ENCODE results near the gene SMYD3.

The SMYD3 gene

GRCh38 chr1:246108278-246108925 lies 398.7 kb downstream of the SMYD3 start:
- H3K9me3 ChIP-seq (ENCODE audit: insufficient read depth, low read depth, low read length) = no peaks in the 10 kb centered on the region
- H2AFZ ChIP-seq (ENCODE audit: low read length) = no peak overlapping the region
- H3K79me2 ChIP-seq (ENCODE audit: insufficient read depth, low read length) = no peaks in the 10 kb centered on the region
- H3K27me3 ChIP-seq (ENCODE audit: insufficient read depth, low read length, poor library complexity, severe bottlenecking) = no peaks in the 10 kb centered on the region
- peak overlapping the region; percentile 8 for H3K9ac ChIP-seq (ENCODE audit: low read depth, low read length, poor library complexity, severe bottlenecking)
- H3K9me2 ChIP-seq (replicated peaks; ENCODE audit: low read depth, low read length) = no peaks in the 10 kb centered on the region
- H3K4me2 ChIP-seq (ENCODE audit: low read depth, low read length, poor library complexity, severe bottlenecking) = no peak overlapping the region
- TF ChIP-seq CTCF (conservative IDR thresholded peaks at IDR 0.05; ENCODE audit: low read length) = no peak
- TF ChIP-seq EZH2phosphoT487 (IDR thresholded peaks at IDR 0.05; ENCODE audit: borderline replicate concordance) = no peak
- no peaks in the 10 kb centered on the region for H3K36me3 ChIP-seq (ENCODE audit: insufficient read depth, low read length)
- peaks cover 69% of the 10 kb centered on the region for H3K4me1 ChIP-seq (ENCODE audit: insufficient read depth, low read length, poor library complexity, severe bottlenecking)
- no peak overlapping the region for H3K4me3 ChIP-seq (ENCODE audit: low read length, poor library complexity, severe bottlenecking)
- H4K20me1 ChIP-seq (ENCODE audit: insufficient read depth, low read length, poor library complexity, severe bottlenecking) = no peaks in the 10 kb centered on the region
- H3F3A ChIP-seq (ENCODE audit: low read depth) = no peaks in the 10 kb centered on the region

DNA sequence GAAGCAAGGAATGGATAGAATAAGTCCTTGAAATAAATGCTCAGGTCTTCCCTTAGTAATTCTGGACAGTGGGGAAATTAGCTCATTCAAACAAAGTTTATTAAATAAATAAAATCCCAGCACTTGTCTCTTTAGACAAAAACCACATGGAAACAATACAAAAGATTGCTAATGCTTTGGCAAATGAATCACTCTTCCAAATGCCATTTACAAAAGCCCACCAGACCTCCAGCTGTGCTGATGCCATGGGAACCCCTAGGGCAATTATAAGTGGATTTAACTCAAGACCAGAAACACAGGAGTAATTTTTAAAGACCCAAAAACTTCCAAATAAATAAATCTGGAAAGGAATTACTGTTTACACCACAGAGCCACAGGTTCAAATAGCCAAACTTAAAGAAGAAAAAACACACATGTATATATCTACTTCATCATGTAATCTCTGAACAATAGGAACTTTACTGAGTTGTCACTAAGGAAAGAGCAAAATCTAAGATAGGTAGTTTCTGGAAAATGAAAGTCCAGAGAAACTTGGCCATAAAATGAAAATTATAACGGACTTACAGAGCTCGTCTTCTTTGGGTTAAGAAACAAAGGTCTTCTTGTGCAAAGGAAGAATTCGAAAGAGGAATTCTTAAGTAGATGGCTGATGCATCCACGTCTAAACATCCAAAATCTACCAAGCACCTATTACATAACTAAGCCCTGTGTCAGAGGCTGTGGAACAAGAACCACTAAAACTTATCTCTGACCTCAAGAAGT lies 399.4 kb downstream of the SMYD3 start:
- Histone ChIP-seq H3K36me3 (ENCODE audit: insufficient read depth, low read length) (no peaks in the 10 kb centered on the region), H3K9me2 (replicated peaks; ENCODE audit: low read depth, low read length) (no peaks in the 10 kb centered on the region), H4K20me1 (ENCODE audit: insufficient read depth, low read length, poor library complexity, severe bottlenecking) (no peaks in the 10 kb centered on the region), H3K4me1 (ENCODE audit: insufficient read depth, low read length, poor library complexity, severe bottlenecking) (peaks cover 66% of the 10 kb centered on the region), H3K79me2 (ENCODE audit: insufficient read depth, low read length) (no peaks in the 10 kb centered on the region), H3K9ac (ENCODE audit: low read depth, low read length, poor library complexity, severe bottlenecking) (peak overlapping the region; percentile 8), H2AFZ (ENCODE audit: low read length) (no peak overlapping the region), H3K9me3 (ENCODE audit: insufficient read depth, low read depth, low read length) (no peaks in the 10 kb centered on the region), H3K4me2 (ENCODE audit: low read depth, low read length, poor library complexity, severe bottlenecking) (no peak overlapping the region), H3K27me3 (ENCODE audit: insufficient read depth, low read length, poor library complexity, severe bottlenecking) (no peaks in the 10 kb centered on the region), H3F3A (ENCODE audit: low read depth) (no peaks in the 10 kb centered on the region), H3K4me3 (ENCODE audit: low read length, poor library complexity, severe bottlenecking) (no peak overlapping the region)
- TF ChIP-seq EZH2phosphoT487 (IDR thresholded peaks at IDR 0.05; ENCODE audit: borderline replicate concordance) (no peak), CTCF (conservative IDR thresholded peaks at IDR 0.05; ENCODE audit: low read length) (no peak)

DNA sequence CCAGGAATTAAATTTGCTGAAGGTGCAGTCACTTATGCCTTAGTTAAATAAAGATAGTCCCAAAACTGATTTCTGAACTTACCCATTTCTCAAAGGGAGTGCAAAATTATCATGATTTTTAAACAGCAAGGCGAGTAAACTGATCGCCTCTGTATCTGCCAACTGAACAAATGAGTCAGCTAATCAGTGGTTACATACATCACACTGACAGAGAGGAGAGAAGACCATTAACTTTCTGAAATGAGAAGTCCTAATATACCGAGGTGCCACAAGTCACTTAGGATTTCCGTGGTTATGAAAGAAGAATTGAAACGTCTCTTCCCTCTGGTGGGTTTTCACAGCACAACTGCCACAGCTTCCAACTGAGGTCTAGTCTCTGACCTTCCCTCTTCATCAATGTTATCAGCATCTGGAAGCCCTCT lies 400.7 kb downstream of the SMYD3 start:
- peak overlapping the region; percentile 23; the same call in 1 of the 2 replicates for H2AFZ ChIP-seq (ENCODE audit: low read length)

More for the DNA sequence above, 400.7 kb downstream of the SMYD3 start:
- peak overlapping the region; percentile 69 for H3K4me2 ChIP-seq (ENCODE audit: low read depth, low read length, poor library complexity, severe bottlenecking)
- no peaks in the 10 kb centered on the region for H3F3A ChIP-seq (ENCODE audit: low read depth)
- H3K79me2 ChIP-seq (ENCODE audit: insufficient read depth, low read length) = no peaks in the 10 kb centered on the region
- peak overlapping the region; percentile 59 for H3K9ac ChIP-seq (ENCODE audit: low read depth, low read length, poor library complexity, severe bottlenecking)
- H3K4me3 ChIP-seq (ENCODE audit: low read length, poor library complexity, severe bottlenecking) = peak overlapping the region; percentile 54
- H3K27me3 ChIP-seq (ENCODE audit: insufficient read depth, low read length, poor library complexity, severe bottlenecking) = no peaks in the 10 kb centered on the region
- peaks cover 63% of the 10 kb centered on the region for H3K4me1 ChIP-seq (ENCODE audit: insufficient read depth, low read length, poor library complexity, severe bottlenecking)
- no peaks in the 10 kb centered on the region for H3K9me3 ChIP-seq (ENCODE audit: insufficient read depth, low read depth, low read length)
- no peaks in the 10 kb centered on the region for H3K36me3 ChIP-seq (ENCODE audit: insufficient read depth, low read length)
- no peaks in the 10 kb centered on the region for H3K9me2 ChIP-seq (replicated peaks; ENCODE audit: low read depth, low read length)
- no peaks in the 10 kb centered on the region for H4K20me1 ChIP-seq (ENCODE audit: insufficient read depth, low read length, poor library complexity, severe bottlenecking)
- TF ChIP-seq EZH2phosphoT487 (IDR thresholded peaks at IDR 0.05; ENCODE audit: borderline replicate concordance) = no peak
- no peak for TF ChIP-seq CTCF (conservative IDR thresholded peaks at IDR 0.05; ENCODE audit: low read length)

Data from Loucy (cell line).